ENCODE measurements around the gene SPRR5. TPM values are rescaled to one million over a fixed set of nuclear protein-coding genes. Genes with fewer than 3 reads are reported as not detected.

SPRR5 gene
- total RNA-seq, 1 donor from 2014 or later = not detected

- DNase-seq = no peak
Measured at GRCh38 chr1:152983234-152983633, 36.2 kb downstream of the SPRR5 start.

DNA sequence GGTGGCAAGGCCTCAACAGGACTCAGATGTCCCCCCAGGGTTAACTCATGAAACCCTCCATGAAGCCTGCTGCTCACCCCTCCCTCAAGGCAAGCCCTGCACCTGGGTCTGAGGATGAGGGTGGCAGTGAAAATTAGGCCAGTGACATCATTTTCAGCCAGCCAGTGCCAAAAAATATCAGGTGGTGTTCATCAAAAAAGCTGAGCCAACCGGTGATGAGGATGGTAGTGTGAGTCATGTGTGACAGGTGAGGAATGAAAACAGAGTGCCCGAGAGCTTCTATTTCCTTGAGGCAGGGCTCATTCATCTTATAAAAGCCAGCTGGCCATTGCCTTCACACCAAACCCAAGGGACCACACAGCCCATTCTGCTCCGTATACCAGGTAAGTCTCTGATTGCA is 36.7 kb downstream of the SPRR5 start, which contains the start of gene SPRR1A:
TSS of gene SPRR1A (plus strand) at position 339 of the 400 bp plus-strand sequence. CDS start 1,150 bp downstream, outside the sequence.
- DNase-seq = no peak

DNA sequence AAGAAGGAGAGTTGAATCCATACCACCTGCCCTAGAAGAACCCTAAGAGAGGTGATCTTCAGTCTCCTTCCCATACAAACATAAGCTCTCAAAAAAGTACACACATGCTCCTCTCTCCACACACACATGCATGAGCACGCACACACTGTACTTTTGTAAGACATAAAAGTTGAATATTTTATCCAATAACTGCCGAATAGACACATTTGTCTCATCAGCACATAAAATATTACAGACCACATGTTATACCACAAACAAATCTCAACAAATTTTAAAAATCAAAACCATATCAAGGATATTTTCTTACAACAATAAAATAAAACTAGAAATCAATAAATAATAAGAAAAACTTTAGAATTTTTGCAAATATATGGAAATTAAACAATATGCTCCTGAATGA is 39.6 kb downstream of the SPRR5 start:
- no peak for DNase-seq

- DNase-seq = no peak
Measured at GRCh38 chr1:152993186-152993585, 46.2 kb downstream of the SPRR5 start.

DNA sequence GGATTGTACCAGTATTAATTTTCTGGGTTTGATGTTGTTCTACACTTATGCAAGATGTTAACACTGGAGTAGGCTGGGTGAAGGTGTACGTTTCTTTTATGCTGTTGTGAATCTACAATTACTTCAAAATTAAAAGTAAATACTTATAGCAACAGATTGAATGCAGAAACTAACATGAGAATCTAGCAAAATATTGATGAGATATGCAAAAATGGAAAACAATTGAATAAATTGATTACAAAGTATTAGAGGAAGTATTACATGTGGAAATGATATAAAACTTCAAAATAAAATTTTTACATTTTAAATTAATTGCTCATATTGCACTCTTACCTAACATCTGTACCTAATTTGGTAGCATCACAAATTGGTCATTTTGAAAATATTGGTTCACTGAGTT is 48.8 kb downstream of the SPRR5 start:
- DNase-seq = no peak

DNA sequence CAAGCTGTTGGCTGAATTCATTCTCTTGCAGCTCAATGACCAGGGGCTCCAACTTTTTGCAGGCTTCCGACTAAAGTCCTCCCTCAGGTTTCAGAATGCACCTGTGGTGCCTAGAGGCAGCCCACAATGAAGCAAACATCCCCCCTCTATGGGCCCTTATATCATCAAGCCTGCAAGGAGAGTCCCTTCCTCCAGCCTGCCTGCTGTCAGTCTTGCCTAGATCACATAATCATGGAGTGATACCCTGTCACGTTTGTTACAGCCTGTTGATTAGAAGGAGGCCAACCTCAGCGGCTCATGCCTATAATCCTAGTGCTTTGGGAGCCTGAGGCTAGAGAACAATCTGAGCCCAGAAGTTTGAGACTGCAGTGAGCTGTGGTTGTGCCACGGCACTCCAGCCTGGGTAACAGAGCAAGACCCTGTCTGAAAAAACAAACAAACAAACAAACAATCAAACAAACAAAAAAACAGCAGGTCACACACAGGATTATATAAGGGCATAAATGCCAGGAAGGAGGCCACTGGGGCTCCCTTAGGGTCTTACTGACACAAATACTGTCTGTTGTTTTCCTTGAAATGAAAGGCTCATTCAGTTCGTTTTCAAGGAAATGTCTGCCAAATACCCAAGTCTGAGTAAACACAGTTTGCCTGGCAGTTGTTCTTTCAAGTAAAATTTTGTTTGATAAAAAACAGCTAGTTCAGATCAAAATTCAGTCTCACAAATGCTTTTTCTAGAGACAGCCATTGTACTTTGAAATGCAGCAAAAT is 49.8 kb downstream of the SPRR5 start:
- DNase-seq = no peak

DNA sequence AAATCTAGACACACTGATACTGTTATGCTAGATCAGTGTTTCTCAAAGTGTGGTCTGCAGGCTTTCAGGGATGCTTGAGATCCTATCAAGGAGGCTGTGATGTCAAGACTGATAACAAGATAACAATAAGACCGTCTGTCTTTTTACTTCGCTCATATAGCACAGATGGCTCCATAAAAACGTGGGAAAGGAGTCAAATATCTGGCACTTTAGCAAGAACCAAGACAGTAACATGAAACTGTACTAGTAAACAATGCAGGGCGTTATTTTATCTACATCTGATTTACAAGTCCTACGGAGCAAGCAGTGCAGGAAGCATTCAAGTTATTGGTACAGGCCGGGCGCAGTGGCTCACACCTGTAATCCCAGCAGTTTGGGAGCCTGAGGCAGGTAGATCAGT is 50.9 kb downstream of the SPRR5 start:
- no peak for DNase-seq

DNA sequence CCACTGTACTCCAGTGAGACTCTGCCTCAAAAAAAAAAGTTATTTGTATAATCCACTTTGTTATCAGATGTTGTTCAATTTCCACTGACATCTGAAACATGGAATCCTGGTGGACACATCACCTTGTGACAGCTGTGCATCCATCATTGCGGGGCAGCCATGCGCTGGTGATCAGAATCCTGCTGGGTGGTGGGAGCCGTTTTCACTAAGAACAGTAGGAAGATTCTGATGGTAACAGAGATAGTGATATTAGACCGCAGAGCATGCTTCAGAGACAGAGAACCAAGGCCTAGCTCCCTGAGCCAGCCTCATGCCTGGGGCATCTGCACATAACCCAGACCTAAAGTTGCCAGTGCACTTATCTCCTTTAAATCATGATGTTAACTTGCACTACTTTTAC is 51.5 kb downstream of the SPRR5 start:
- DNase-seq = no peak

Small RNA genes lying within 50 kb of the gene (small RNA-seq; reads per million reads assigned to genes)
- gene SPRR1A = not detected

Other genes starting within 250 kb of the SPRR5 start
- not detected for gene LCE2A, start 248.9 kb upstream of the SPRR5 start, total RNA-seq
- not detected for gene LCE4A, start 239.0 kb upstream of the SPRR5 start, total RNA-seq
- gene KPRP, start 189.2 kb upstream of the SPRR5 start, total RNA-seq = not detected
- gene LCE1F, start 172.1 kb upstream of the SPRR5 start, total RNA-seq = not detected
- not detected for gene LCE1E, start 160.9 kb upstream of the SPRR5 start, total RNA-seq
- gene LCE1D, start 150.5 kb upstream of the SPRR5 start, total RNA-seq = not detected
- gene LCE1C, start 140.6 kb upstream of the SPRR5 start, total RNA-seq = not detected
- not detected for gene LCE1B, start 135.2 kb upstream of the SPRR5 start, total RNA-seq
- gene LCE1A, start 119.7 kb upstream of the SPRR5 start, total RNA-seq = not detected
- not detected for gene LCE6A, start 104.3 kb upstream of the SPRR5 start, total RNA-seq
- gene LCE7A, start 87.2 kb upstream of the SPRR5 start, total RNA-seq = not detected
- not detected for gene SMCP, start 68.9 kb upstream of the SPRR5 start, total RNA-seq
- not detected for gene IVL, start 38.7 kb upstream of the SPRR5 start, total RNA-seq
- not detected for gene SPRR4, start 23.4 kb downstream of the SPRR5 start, total RNA-seq
- not detected for gene SPRR1A, start 36.9 kb downstream of the SPRR5 start, total RNA-seq
- 1.6 TPM for gene SPRR3, start 54.5 kb downstream of the SPRR5 start, total RNA-seq
- gene SPRR1B, start 84.0 kb downstream of the SPRR5 start, total RNA-seq = not detected
- not detected for gene SPRR2D, start 93.9 kb downstream of the SPRR5 start, total RNA-seq
- not detected for gene SPRR2A, start 110.3 kb downstream of the SPRR5 start, total RNA-seq
- not detected for gene SPRR2B, start 124.4 kb downstream of the SPRR5 start, total RNA-seq
- gene SPRR2E, start 147.3 kb downstream of the SPRR5 start, total RNA-seq = not detected
- not detected for gene SPRR2F, start 166.3 kb downstream of the SPRR5 start, total RNA-seq
- gene SPRR2G, start 203.7 kb downstream of the SPRR5 start, total RNA-seq = not detected

Measured in occipital lobe (tissue), 3 donors.